ENCODE results near the gene ANKRD11.

ANKRD11 gene

DNA sequence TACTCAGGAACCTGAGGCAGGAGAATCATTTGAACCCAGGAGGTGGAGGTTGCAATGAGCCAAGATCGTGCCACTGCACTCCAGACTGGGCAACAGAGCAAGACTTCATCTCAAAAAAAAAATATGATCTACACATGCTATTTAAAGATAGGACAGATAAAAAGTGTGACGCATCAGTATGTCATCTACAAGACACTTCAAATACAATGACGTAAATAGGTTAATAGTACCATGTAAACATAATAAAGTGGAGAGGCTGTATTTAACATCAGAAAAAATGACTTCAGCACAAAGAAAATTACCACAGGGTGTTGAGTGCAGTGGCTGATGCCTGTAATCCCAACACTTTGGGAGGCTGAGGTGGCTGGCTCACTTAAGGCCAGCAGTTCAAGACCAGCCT, 252.6 kb downstream of the ANKRD11 start:
- Histone ChIP-seq H3K4me1 (ENCODE audit: control insufficient read depth, insufficient read depth, low read length) (peaks cover 7% of the 10 kb centered on the region), H3K4me3 (ENCODE audit: low read length in 2 of 2) (no peak overlapping the region), H3K36me3 (ENCODE audit: control insufficient read depth in 2 of 2, insufficient read depth in 2 of 2, low read length in 2 of 2) (peaks cover 8 to 17% of the 10 kb centered on the region in 2 donors), H3K27me3 (ENCODE audit: control insufficient read depth in 1 of 2, insufficient read depth in 2 of 2, low read length in 2 of 2) (no peaks in the 10 kb centered on the region), H3K27ac (ENCODE audit: low read length) (no peak overlapping the region), H3K9me3 (ENCODE audit: control insufficient read depth in 2 of 2, low read length in 2 of 2) (no peaks in the 10 kb centered on the region), H3K9ac (ENCODE audit: low read length in 2 of 2) (no peak overlapping the region)

- Histone ChIP-seq H3K27ac (ENCODE audit: low read length) (no peak overlapping the region), H3K4me1 (ENCODE audit: control insufficient read depth, insufficient read depth, low read length) (no peaks in the 10 kb centered on the region), H3K4me3 (ENCODE audit: low read length in 2 of 2) (no peak overlapping the region), H3K27me3 (ENCODE audit: control insufficient read depth in 1 of 2, insufficient read depth in 2 of 2, low read length in 2 of 2) (no peaks in the 10 kb centered on the region), H3K36me3 (ENCODE audit: control insufficient read depth in 2 of 2, insufficient read depth in 2 of 2, low read length in 2 of 2) (peaks cover 28 to 46% of the 10 kb centered on the region in 2 donors), H3K9me3 (ENCODE audit: control insufficient read depth in 2 of 2, low read length in 2 of 2) (no peaks in the 10 kb centered on the region), H3K9ac (ENCODE audit: low read length in 2 of 2) (no peak overlapping the region)
Measured at GRCh38 chr16:89233678-89234490, 256.5 kb downstream of the ANKRD11 start.

DNA sequence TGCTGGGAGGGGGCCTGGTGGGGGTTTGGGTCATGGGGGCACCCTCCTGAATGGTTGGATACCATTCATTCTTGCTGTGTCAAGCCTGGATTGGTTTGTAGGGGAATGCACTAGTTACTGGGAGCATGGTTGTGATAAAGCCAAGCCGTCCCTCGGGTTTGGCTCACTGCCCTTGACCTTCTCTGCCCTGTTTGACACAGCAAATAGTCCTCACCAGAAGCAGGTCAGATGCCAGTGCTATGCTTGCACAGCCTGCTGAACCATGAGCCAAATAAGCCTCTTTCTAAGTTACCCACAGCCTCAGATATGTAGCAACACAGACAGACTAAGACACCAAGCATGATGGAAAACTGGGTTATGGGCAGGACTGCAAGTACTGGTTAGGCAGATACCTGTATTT, 258.3 kb downstream of the ANKRD11 start:
- H3K4me3 ChIP-seq (ENCODE audit: low read length in 2 of 2), result no peak overlapping the region
- no peaks in the 10 kb centered on the region for H3K27me3 ChIP-seq (ENCODE audit: control insufficient read depth in 1 of 2, insufficient read depth in 2 of 2, low read length in 2 of 2)
- H3K9ac ChIP-seq (ENCODE audit: low read length in 2 of 2), result no peak overlapping the region
- peaks cover 5% of the 10 kb centered on the region in 2 donors for H3K9me3 ChIP-seq (ENCODE audit: control insufficient read depth in 2 of 2, low read length in 2 of 2)
- peaks cover 45 to 60% of the 10 kb centered on the region in 2 donors for H3K36me3 ChIP-seq (ENCODE audit: control insufficient read depth in 2 of 2, insufficient read depth in 2 of 2, low read length in 2 of 2)
- H3K4me1 ChIP-seq (ENCODE audit: control insufficient read depth, insufficient read depth, low read length), result no peaks in the 10 kb centered on the region
- H3K27ac ChIP-seq (ENCODE audit: low read length), result no peak overlapping the region

- Histone ChIP-seq H3K27ac (ENCODE audit: low read length) (no peak overlapping the region), H3K4me3 (ENCODE audit: low read length in 2 of 2) (no peak overlapping the region), H3K9me3 (ENCODE audit: control insufficient read depth in 2 of 2, low read length in 2 of 2) (peaks cover 5 to 8% of the 10 kb centered on the region in 2 donors), H3K27me3 (ENCODE audit: control insufficient read depth in 1 of 2, insufficient read depth in 2 of 2, low read length in 2 of 2) (no peaks in the 10 kb centered on the region), H3K4me1 (ENCODE audit: control insufficient read depth, insufficient read depth, low read length) (no peaks in the 10 kb centered on the region), H3K9ac (ENCODE audit: low read length in 2 of 2) (no peak overlapping the region), H3K36me3 (ENCODE audit: control insufficient read depth in 2 of 2, insufficient read depth in 2 of 2, low read length in 2 of 2) (peaks cover 58 to 71% of the 10 kb centered on the region in 2 donors)
Measured at GRCh38 chr16:89230255-89230654, 260.1 kb downstream of the ANKRD11 start.

DNA sequence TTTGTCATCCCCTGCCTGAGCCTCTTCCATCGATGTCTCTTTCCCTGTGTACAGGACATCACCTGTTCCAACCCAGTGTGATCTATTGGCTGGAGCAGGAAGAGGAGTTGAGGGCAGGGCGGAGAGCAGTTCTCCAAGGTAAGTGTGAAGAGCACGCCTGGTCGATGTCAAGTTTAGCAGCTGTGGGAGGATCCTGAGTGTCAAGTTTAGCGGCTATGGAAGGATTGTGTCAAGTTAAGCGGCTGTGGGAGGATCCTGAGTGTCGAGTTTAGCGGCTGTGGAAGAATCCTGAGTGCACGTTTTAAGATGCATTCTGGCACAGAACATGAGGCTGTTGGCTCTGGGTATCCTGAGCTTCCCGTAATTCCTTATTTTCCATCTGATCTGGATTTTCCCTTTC, 265.7 kb downstream of the ANKRD11 start:
- Histone ChIP-seq H3K27ac (ENCODE audit: low read length) (no peak overlapping the region), H3K9ac (ENCODE audit: low read length in 2 of 2) (no peak overlapping the region), H3K27me3 (ENCODE audit: control insufficient read depth in 1 of 2, insufficient read depth in 2 of 2, low read length in 2 of 2) (no peaks in the 10 kb centered on the region), H3K4me3 (ENCODE audit: low read length in 2 of 2) (no peak overlapping the region), H3K36me3 (ENCODE audit: control insufficient read depth in 2 of 2, insufficient read depth in 2 of 2, low read length in 2 of 2) (peaks cover 62 to 65% of the 10 kb centered on the region in 2 donors), H3K4me1 (ENCODE audit: control insufficient read depth, insufficient read depth, low read length) (no peaks in the 10 kb centered on the region), H3K9me3 (ENCODE audit: control insufficient read depth in 2 of 2, low read length in 2 of 2) (peaks cover 5 to 8% of the 10 kb centered on the region in 2 donors)

DNA sequence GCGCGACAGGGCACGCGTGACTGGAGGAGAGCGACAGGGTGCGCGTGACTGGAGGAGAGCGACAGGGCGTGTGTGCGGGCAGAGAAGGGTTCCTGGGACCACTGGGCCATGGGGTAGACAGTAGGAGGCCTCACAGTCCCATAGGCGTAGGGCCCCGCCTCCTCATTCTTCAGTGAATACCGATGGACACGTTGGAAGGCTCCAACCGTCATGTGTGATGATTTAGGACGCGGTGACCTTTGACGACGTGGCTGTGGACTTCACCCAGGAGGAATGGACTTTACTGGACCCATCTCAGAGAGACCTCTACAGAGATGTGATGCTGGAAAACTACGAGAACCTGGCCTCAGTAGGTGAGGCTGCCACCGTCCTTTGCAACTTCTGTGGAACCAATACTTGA, 267.4 kb downstream of the ANKRD11 start:
- Histone ChIP-seq H3K27ac (ENCODE audit: low read length) (no peak overlapping the region), H3K9me3 (ENCODE audit: control insufficient read depth in 2 of 2, low read length in 2 of 2) (peaks cover 5 to 8% of the 10 kb centered on the region in 2 donors), H3K27me3 (ENCODE audit: control insufficient read depth in 1 of 2, insufficient read depth in 2 of 2, low read length in 2 of 2) (no peaks in the 10 kb centered on the region), H3K9ac (ENCODE audit: low read length in 2 of 2) (no peak overlapping the region), H3K4me3 (ENCODE audit: low read length in 2 of 2) (no peak overlapping the region), H3K4me1 (ENCODE audit: control insufficient read depth, insufficient read depth, low read length) (no peaks in the 10 kb centered on the region), H3K36me3 (ENCODE audit: control insufficient read depth in 2 of 2, insufficient read depth in 2 of 2, low read length in 2 of 2) (peaks cover 54 to 60% of the 10 kb centered on the region in 2 donors)

- no peaks in the 10 kb centered on the region for H3K4me1 ChIP-seq (ENCODE audit: control insufficient read depth, insufficient read depth, low read length)
- no peak overlapping the region for H3K27ac ChIP-seq (ENCODE audit: low read length)
- H3K9ac ChIP-seq (ENCODE audit: low read length in 2 of 2), result no peak overlapping the region
- no peaks in the 10 kb centered on the region for H3K27me3 ChIP-seq (ENCODE audit: control insufficient read depth in 1 of 2, insufficient read depth in 2 of 2, low read length in 2 of 2)
- H3K4me3 ChIP-seq (ENCODE audit: low read length in 2 of 2), result no peak overlapping the region
- no peaks in the 10 kb centered on the region for H3K9me3 ChIP-seq (ENCODE audit: control insufficient read depth in 2 of 2, low read length in 2 of 2)
- H3K36me3 ChIP-seq (ENCODE audit: control insufficient read depth in 2 of 2, insufficient read depth in 2 of 2, low read length in 2 of 2), result peaks cover 40 to 47% of the 10 kb centered on the region in 2 donors
Measured at GRCh38 chr16:89221604-89222003, 268.8 kb downstream of the ANKRD11 start.

GRCh38 chr16:89219365-89219764, 271.0 kb downstream of the ANKRD11 start:
- Histone ChIP-seq H3K9ac (ENCODE audit: low read length in 2 of 2) (no peak overlapping the region), H3K4me3 (ENCODE audit: low read length in 2 of 2) (no peak overlapping the region), H3K27ac (ENCODE audit: low read length) (no peak overlapping the region), H3K27me3 (ENCODE audit: control insufficient read depth in 1 of 2, insufficient read depth in 2 of 2, low read length in 2 of 2) (no peaks in the 10 kb centered on the region), H3K9me3 (ENCODE audit: control insufficient read depth in 2 of 2, low read length in 2 of 2) (no peaks in the 10 kb centered on the region), H3K36me3 (ENCODE audit: control insufficient read depth in 2 of 2, insufficient read depth in 2 of 2, low read length in 2 of 2) (peaks cover 29 to 36% of the 10 kb centered on the region in 2 donors), H3K4me1 (ENCODE audit: control insufficient read depth, insufficient read depth, low read length) (peaks cover 6% of the 10 kb centered on the region)
